ENCODE results near the gene BRI3BP.

The BRI3BP gene, protein sequence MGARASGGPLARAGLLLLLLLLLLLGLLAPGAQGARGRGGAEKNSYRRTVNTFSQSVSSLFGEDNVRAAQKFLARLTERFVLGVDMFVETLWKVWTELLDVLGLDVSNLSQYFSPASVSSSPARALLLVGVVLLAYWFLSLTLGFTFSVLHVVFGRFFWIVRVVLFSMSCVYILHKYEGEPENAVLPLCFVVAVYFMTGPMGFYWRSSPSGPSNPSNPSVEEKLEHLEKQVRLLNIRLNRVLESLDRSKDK

DNA sequence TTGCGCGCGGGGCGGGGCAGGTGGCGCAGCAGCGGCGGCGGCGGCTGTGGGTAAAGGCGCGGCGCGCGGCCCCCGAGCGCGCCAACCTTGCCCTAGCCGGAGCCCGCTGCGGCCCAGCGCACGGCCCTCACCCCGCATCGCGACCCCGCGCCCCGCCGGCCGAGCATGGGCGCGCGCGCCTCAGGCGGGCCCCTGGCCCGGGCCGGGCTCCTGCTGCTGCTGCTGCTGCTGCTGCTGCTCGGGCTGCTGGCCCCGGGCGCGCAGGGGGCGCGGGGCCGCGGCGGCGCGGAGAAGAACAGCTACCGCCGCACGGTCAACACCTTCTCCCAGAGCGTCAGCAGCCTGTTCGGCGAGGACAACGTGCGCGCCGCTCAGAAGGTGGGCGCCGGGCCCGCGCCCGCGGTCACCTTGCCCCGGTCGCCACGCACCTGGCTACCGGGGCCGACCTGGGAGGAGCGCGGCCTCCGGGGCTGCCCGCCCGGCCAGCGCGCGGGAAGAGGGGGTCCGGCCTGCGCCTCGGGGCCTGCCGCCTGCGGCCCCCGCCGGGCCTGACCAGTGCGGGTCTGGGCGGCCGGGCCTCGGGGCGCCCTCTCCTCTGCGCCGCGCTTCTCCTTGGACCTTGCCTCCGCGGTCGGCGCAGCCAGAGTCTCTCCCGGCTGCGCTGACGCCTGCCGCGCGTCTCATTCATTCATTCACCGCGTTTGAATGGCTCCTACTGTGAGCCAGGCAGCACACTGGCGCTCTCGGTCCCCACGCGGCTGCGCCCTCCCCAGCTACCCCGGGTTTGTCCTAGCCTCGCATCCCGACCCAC is at the start of gene BRI3BP:
Gene BRI3BP, plus strand, starts transcription at position 20 of the 811 bp plus-strand sequence. Its CDS starts 146 bp downstream, at position 166.
- peak in 1 of 2 experiments; percentile 61 for DNase-seq

DNA sequence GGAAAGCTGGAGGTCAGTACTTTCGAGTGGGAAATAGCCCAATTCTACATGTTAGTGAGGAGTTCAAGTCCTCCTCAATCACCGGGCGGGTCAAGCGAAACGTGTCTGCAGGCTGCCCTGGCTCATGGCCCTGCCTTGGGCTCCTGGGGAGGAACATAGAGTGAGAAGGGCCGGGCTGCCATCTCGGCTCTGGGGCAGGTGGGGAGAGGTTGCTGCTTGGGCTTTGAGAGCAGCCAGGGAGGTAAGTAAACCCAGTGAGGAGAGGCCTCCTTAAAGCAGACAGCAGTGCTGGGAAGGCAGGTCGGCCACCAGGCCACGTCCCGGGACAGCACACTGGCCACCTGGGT is 47.0 kb upstream of the BRI3BP start:
- no peak for DNase-seq

DNA sequence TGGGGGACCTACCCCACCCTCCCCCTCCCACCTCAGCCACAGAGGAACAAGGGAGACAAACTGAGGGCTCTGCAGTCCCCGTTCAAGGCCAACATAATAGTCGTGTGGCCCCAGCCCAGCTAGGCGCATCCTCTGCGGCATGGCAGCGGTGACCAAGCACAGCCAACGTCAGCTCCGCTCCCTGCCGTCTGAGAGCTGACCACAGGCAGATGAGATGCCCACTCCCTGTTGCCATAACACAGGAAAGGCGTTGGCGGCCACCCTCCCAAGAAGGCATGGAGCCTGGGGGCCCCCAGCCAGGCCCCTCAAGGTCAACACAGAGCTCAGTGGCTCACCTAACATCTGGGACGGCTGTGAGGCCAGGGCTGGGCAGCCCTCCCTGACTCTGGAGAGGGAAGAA is 46.4 kb upstream of the BRI3BP start:
- DNase-seq: no peak

GRCh38 chr12:124947561-124948398 is 45.7 kb upstream of the BRI3BP start:
- no peak for DNase-seq

GRCh38 chr12:124949066-124949465 is 44.4 kb upstream of the BRI3BP start:
- DNase-seq: no peak

DNA sequence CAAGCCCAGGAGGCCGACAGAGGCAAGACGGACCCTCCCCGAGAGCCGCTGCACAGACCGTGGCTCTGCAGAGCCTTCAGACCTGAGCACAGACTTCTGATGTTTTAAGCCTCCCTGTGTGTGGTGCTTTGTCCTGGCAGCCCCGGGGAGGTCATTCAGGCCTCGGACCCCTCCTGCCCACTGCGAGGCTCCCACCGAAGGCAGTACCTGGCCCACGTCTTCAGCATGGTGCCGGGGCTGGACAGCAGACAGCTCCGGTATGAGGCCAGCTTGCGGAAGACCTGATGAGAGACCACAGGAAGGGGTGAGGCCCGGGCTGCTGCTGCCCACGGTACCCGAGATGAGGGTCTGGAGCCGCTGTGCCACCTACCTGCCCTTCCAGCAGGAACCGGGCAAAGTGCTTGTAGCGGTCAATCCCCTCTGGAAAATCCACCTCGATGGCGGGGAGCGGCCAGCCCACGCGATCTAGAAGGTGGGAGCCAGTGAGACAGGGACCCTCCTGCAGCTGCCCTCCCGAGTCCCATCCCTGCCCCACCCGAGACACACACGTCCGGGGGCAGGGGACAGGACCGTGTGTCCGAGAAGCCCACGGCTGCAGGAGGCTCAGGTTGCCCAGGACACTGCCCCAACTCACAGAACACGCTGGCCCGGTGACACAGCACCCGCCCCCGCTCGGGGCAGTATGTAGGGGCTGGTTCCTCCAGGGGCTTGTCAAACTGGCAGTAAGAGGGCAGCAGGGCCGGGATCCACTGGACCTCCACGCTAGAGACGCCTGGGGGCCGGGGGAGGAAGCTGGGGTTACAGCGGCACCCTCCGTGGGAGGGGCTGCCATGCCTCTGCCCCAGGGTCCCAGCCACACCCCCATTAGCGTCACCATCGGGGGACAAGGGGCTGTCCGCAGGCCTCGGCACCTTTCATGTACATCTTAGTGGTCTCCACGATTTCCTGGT is 43.4 kb upstream of the BRI3BP start:
- DNase-seq: no peak

DNA sequence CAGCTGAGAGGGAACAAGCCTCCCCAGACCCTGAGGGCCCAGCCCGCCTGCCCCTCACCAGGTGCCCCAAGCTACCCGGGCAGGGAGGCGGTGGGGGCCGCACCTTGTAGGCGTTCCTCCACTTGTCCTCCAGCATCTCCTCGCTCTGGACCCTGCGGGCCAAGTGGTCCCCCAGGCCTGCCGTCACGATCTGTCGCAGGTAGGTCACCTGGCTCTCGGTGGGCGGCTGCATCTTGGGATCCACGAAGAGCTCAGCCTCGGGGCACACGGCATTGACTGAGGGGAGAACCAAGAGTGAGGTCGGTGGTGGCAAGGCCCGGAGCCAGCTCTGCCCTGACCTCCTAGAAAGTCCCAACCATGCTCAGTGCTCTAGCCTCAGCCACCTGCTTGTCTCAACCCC is 41.1 kb upstream of the BRI3BP start:
- no peak for DNase-seq

GRCh38 chr12:124952801-124953200 is 40.6 kb upstream of the BRI3BP start:
- no peak for DNase-seq

DNA sequence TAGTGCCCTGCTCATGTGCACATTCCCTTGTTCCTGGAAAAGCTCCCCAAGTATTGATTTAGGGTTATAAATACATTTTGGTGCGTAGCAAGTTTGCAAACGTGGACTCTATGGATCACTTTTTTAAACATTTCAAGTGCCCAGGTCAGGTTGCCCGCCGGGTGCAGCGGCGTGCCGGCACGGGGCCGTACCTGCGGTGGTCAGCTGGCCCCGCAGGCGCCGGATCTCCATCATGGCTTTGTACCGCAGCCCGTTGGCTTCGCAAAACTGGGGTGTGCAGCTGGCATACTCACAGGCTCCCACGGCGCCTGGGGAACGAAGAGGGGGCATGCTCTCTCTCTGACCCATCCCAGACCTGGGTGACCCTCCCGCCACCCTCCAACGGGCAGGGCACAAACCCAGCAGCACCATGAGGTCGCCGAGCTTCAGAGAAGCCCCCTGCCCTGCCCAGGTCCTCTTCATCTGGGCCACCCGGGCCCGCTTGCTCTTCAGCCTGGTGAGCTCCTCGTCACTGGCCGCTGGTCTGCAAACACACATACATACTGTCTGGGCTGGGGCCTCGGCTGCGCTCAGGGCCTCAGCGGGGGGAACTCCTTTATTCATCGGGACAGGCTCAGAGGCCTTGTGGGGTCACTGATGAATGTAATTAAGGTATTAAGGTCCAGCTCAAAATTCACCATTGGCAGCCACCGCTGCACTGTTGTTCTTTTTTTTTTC is 39.6 kb upstream of the BRI3BP start:
- DNase-seq: no peak

DNA sequence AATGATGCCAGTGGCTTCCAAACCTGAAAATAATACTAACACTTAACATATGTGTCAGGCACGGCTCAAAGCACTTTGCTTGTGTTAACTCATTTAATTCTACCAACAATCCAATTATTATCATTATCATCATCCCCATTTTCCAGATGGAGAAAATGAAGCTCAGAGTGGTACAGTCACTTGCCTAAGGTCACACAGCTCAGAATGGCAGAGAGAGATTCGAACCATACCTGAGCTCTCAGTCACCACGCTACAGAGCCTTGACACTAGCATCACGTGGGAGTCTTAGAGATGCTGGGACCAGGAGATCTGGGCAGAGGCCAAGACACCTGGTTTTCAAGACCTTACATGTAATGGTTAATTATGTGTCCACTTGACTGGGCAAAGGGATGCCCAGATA is 38.7 kb upstream of the BRI3BP start:
- DNase-seq: no peak

- no peak for DNase-seq
These were observed 36.9 kb upstream of the BRI3BP start for GRCh38 chr12:124956571-124956970.

DNA sequence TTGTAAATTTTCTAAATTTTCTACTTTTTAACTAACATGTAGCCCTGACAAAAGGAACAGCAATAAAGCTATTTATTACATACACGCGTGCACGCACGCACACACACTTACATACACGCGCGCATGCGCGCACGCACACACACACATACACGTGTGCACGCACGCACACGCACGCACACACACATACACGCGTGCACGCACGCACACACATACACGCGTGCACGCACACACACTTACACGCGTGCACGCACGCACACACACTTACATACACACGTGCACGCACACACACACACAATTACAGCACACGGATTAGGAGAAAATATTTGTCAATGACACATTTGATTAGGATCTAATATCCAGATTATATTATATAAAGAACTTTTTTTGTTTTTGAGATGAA is 32.4 kb upstream of the BRI3BP start:
- no peak for DNase-seq

DNA sequence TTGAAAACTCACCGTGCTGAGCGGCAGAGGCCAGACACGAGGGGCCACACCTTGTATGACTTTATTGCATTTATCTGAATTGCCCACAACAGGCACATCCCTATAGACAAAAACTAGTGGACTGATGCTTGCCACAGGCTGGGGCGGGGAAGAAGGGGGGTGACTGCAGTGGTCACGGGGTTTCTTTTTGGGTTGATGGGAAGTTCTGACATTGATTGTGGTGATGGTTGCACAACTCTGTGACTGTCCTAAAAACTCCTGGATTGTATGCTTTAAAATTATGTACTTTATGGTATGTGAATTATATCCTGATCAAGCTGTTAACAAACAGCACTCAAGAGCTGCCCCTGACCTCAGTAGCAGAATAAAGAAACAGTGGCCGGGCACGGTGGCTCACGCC is 30.2 kb upstream of the BRI3BP start:
- DNase-seq: no peak

DNA sequence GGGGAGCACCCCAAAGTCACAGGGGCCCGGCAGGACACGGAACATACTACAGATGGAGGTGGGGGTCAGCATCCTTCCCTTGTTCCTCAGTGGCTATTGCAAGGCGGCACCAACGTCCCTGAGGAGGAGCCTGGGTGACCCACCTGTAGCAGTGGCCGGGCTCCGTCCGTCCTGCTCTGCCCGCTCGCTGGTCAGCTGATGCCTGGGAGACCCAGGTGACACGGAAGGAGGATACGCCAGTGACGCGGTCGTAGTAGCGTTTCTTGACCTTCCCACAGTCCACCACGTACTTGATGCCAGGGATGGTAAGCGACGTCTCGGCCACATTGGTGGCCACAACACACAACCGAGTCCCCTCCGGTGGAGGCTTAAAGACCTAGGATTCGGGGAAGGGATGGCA is 29.2 kb upstream of the BRI3BP start:
- DNase-seq: no peak

GRCh38 chr12:124964836-124965462 is 28.5 kb upstream of the BRI3BP start:
- DNase-seq: no peak

DNA sequence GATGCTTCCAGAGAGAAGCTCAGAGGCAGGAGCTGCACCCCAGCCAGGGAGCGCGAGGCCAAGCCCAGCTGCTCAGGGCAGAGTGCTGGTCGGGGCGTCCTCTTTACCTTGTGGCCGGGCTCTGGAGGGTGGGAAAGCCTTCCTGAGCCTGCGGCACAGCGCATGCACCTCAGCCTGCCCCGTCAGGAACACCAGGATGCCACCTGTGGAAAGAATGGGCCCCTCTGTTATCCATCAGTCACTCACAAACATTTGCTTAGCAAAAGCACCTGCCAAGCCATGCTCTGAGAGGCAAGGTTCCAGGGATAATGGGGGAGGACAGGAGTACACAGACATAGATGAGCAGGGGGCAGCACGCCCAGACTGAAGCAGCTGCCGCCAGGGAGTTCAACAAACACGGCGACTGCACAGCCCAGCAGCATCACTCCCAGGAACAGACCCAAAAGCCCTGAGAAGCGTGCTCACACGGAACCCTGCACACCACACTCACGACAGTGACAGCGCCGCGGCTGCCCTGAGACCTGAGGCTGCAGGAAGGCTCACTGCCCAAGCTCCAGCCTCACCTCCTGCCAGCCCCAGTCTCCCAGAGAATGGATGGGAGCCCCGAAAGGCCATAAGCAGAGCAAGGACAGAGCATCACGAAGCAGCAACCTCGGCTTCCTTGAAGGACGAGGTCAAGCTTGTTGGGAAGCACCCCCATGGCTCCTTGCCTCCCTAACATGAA is 26.3 kb upstream of the BRI3BP start:
- DNase-seq: no peak

DNA sequence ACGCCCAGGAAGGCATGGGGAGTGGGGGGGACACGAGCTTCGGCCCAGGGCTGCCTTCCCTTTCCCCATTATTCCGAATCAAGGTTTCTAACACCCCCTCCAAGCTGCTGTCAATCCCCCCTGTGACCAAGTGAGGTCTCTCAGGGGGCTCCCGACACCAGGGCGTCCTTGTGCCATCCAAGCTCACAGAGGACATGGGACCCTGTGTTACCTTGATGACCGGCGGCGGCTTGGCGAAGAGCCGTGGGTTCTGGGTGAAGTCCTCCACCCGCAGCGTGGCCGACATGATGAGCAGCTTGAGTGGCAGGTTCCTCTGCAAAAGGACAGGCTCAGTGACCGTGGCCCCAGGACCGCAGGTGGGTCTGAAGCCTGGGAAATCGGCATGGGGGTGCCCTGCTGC is 24.8 kb upstream of the BRI3BP start:
- no peak for DNase-seq

DNA sequence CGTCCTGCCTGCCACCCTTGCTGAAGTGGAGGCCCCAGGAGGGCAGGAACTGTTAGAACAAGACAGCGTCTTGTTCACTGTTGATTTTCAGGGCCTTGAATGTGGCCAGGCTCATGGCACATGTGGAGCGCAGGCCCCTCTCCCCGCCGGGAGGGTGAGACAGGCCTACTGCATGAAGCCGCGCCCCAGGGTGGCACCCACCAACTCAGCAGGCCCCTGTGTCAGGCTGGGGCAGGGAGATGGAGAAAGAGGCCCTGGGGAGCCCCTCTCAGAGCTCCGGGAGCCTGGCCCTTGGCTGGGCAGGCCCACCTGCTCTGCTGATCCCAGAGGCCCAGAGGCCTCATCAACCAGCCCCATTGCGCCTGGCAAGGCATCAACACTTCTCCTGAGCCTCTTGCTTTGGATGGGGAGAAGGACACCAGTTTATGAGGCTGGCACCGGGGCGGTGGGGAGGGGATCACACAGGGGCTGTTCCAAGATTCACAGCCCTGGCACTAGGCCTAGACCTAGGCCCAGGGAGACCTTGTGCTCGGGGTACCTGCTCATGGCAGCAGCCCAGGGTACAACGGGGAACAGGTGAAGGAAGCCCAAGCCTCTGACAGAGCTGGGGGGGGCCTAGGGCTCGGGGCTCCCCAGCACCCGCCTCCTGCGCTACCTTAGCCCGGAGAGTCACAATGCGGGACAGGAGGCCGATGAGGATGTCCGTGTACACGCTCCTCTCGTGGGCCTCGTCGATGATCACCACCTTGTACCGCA is 22.6 kb upstream of the BRI3BP start:
- no peak for DNase-seq

GRCh38 chr12:124971603-124972002 is 21.8 kb upstream of the BRI3BP start:
- no peak for DNase-seq

- no peak for DNase-seq
These were observed 21.2 kb upstream of the BRI3BP start for GRCh38 chr12:124972211-124972610.
